Heart left ventricle (tissue), 13 donors: ENCODE results near the gene ABHD5.

ENCODE experiments used
- POLR2A ChIP-seq, 2 donors: fragments of 450-650 bp; IDR thresholded peaks; one replicate each; pipeline ENCODE4 v1.6.1; 2017; ENCODE audit warnings: antibody characterized with exemption in 2 of 2, mild to moderate bottlenecking in 2 of 2, moderate library complexity in 2 of 2
- TF ChIP-seq, protein P1 (sequence below), 12 donors: fragments of 200-600 bp; sonication (generic) in 4 of 12; IDR thresholded peaks; one replicate each; pipeline versions ENCODE4 v1.5.0 to v1.8.0; 2018 to 2022; ENCODE audit warnings: antibody characterized with exemption in 12 of 12, mild to moderate bottlenecking in 5 of 12
- donor health status: ischemic (EF 13 %, LVEDD 7.1; RV severe dilation, severe dysfunction).
- donor health status: DM: no; HTN: yes; CAD: no.
- donor health status: DM: no; HTN: no; CAD: no.
- donor health status: ischemic (EF 25% LVEDD 6.9; RV normal size, moderate dysfunction).
- donor health status: ischemic (EF 25% LVEDD 5.7; RV mildly dilated, moderate dysfunction).
- donor health status: ischemic (EF 35%, LVEDD 5.7; RV mildly dilated, moderate dysfunction).
- donor health status: nonischemic (EF 11% LVEDD 7.7; RV severe dilation, severe dysfunction).
- donor health status: DM: yes; HTN: yes; CAD: no.
- donor health status: PGD.
- donor health status: ischemic (EF 29% LVEDD 5.4; RV normal size, mild dysfunction).
- donor health status: nonischemic (EF 23%, LVEDD 6.1; RV moderate dilation, normal function).

DNA sequence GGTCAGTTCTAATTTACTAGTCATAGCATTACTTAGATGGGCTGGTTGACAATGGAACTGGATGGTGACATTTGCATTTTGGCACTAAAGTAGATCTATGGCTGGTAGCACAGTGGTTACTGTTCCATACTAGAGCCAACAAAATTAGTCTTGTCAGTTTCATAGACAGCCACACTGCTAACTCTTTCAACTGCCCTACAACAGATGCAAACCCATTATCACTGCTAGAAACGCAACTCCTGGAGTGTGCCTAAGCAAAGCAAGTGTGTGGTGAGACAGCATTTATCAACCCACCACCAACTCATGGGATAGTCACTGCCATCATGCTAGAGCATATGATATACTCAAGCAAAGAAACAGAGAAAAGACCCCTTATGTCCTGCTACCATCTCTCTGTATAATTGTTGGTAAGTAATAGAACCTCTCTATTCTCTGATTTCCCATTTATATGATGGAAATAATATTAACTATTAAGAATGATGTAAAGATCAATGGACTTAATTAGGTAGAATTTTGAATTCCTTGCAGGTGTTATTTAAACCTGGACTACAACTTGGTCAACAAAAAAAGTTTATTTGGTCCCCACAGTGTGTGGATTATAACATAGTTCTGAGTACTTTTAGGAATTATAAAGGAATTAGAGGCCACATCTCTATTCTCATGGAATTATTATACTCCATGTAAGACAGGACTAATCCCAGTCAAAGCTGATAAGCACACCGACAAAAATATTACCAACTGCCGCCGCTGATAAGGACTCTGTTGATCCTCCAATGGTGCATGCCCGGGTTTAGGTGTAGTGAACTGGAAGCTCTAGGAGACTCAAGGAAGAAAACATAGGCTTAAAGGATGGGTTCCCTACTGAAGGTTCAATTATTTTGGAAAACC is 19.9 kb upstream of the ABHD5 start:
- TF ChIP-seq, protein P1, sequence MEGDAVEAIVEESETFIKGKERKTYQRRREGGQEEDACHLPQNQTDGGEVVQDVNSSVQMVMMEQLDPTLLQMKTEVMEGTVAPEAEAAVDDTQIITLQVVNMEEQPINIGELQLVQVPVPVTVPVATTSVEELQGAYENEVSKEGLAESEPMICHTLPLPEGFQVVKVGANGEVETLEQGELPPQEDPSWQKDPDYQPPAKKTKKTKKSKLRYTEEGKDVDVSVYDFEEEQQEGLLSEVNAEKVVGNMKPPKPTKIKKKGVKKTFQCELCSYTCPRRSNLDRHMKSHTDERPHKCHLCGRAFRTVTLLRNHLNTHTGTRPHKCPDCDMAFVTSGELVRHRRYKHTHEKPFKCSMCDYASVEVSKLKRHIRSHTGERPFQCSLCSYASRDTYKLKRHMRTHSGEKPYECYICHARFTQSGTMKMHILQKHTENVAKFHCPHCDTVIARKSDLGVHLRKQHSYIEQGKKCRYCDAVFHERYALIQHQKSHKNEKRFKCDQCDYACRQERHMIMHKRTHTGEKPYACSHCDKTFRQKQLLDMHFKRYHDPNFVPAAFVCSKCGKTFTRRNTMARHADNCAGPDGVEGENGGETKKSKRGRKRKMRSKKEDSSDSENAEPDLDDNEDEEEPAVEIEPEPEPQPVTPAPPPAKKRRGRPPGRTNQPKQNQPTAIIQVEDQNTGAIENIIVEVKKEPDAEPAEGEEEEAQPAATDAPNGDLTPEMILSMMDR (IDR thresholded peaks at IDR 0.05) = no peak
- TF ChIP-seq POLR2A (IDR thresholded peaks at IDR 0.05) = no peak
